NCI-H2081 (cell line): ENCODE results near the gene BCLAF3.
A peak's percentile ranks its signal among the peaks of the same experiment; 100 is the strongest.

Source experiments
- DNase-seq, 2 experiments: peaks; one replicate each; lab custom pipeline; 2025; lab: John Stamatoyannopoulos, UW

Gene BCLAF3

DNA sequence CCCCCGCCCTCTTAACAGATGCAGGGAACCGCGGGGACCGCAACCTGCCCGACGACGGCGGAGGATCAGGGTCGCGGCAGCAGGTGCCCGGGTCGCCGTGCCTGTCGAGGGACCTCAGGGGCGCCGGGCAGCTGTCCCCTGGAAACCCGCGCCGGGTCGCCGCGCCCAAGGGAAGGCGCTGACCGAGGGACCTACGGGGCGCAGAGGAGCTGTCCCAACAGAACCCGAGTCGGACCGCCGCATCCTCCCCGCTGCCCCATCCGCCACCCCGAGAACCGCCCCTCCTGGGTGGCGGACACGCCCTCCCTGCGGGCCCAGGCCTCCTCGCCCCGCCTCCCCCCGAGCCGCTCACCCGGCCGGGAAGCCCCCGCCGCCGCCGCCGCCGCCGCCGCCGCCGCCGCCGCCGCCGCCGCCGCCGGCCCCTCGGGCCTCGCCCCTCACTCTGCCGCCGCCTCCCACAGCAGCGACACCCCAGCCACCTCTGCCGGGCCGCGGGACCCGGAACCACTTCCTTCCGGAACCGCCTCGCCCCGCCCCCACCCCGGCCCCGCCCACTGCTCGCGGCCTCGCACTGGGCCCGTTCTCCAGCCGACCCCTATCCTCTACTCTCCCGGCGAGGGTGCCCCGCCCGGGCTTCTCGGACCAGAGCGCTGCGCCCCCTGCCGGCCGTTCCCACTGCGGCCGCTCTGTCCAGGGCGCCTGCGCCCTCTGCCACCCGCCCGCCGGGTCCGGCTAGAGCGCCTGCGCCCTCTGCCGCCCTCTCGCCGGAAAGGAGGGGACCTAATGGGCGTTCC lies at the start of gene BCLAF3:
Gene BCLAF3 (minus strand): TSS at position 506 of the 794 bp plus-strand sequence. CDS start 20,797 bp downstream, outside the sequence.
- peak; percentile 90 to 92 for DNase-seq

- DNase-seq = no peak
Measured at GRCh38 chrX:20038966-20039365, 48.1 kb upstream of the BCLAF3 start.

GRCh38 chrX:20037186-20037585 lies 46.3 kb upstream of the BCLAF3 start:
- no peak for DNase-seq

GRCh38 chrX:20032201-20032600 lies 41.3 kb upstream of the BCLAF3 start:
- no peak for DNase-seq

- no peak for DNase-seq
Measured at GRCh38 chrX:20029728-20030127, 38.9 kb upstream of the BCLAF3 start.

- no peak for DNase-seq
Measured at GRCh38 chrX:20028588-20028987, 37.7 kb upstream of the BCLAF3 start.

DNA sequence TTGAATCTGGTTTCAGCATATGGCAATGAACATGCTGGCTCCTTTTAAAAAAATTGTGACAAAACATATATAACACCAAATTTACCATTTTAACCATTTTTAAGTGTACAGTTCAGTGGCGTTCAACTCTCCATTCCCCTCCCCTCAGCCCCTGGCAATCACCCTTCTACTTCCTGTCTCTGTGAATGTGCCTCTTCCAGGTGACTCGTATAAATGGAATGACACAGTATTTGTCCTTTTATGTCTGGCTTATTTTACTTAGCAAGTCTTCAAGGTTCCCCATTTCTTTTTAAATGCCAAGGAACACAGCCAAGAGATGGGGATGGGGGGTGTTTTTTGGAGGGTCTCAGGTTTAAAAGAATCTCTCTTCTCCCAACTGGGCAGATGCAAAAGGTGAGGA lies 35.4 kb upstream of the BCLAF3 start:
- no peak for DNase-seq

DNA sequence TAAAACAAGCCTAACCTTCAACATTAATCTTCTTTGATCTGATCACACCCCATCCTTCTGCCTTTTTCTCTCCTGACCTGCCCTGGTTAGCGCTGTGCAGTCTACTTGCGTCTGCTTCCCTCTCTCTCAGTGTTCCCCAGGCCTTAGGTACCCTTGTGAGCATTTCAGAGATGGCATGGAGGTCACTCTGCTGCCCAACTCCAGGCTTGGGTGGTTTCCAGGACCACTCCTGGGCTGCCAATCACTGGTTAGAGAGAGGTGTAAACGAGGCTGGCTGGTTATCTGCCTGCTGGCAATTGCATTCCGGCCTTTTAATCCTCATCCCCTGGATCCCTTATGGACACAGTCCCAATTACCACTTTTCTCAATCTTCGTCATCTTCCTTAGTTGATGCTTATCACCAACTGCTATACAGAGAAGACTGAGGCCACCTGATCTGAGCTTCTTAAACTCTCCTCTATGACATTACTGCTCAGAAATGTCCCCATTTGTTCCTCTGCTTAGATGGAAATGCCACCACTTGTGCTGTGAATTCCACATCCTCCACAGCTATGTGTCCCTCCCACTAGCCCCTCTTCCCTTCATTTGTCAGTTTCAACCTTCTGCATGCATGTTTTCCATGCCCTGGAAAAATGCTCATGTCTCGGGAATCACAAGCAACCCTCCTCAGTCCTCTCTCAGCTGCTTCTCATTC lies 29.0 kb upstream of the BCLAF3 start:
- DNase-seq = no peak

DNA sequence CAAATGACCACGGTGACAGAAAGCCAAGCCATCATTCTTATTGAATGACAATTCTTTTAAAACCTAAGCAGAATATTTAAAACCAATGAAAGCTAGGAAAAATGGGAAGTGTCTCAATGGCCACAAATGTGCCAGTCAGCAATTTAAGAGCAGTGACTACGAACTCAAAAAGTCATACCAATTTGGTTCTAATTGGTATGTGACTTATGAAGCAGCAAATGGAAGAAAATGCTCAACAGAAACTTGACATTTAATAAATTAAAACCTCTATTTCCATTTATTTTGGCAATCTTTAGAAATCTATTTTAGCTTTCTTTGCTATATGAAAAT lies 25.7 kb upstream of the BCLAF3 start:
- DNase-seq = no peak

DNA sequence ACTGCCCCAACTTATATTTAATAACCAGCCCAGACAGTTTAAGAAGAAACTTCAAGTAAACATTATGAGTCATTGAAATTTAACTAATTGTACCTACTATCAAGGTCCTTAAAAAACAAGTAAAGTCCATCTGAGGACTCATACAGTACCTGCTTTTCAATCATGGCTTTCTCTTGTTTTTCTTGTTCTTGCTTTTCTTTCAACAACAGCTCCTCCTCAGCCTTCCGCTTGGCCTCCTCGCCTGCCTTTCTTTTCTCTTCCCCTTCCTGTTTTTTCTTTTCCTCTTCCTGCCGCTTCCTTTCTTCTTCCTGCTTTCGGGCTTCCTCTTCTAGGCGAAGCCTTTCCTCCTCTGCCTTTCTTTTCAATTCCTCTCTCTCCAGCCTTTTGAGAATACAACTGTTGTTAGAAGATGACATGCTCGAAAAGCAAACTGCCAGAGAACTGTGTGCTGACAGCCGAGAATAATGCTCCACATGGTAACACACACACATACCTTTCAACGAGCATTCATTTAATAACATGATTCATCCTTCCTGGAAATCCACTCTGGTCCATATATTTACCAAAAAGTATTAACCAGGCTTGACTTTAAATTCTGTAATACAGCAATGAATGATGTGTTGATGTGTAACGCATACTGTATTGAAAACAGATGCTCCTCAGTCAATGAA lies 25.2 kb upstream of the BCLAF3 start:
- no peak for DNase-seq

GRCh38 chrX:20015422-20015821 lies 24.6 kb upstream of the BCLAF3 start:
- no peak for DNase-seq

GRCh38 chrX:20011608-20012007 lies 20.7 kb upstream of the BCLAF3 start:
- DNase-seq = no peak

DNA sequence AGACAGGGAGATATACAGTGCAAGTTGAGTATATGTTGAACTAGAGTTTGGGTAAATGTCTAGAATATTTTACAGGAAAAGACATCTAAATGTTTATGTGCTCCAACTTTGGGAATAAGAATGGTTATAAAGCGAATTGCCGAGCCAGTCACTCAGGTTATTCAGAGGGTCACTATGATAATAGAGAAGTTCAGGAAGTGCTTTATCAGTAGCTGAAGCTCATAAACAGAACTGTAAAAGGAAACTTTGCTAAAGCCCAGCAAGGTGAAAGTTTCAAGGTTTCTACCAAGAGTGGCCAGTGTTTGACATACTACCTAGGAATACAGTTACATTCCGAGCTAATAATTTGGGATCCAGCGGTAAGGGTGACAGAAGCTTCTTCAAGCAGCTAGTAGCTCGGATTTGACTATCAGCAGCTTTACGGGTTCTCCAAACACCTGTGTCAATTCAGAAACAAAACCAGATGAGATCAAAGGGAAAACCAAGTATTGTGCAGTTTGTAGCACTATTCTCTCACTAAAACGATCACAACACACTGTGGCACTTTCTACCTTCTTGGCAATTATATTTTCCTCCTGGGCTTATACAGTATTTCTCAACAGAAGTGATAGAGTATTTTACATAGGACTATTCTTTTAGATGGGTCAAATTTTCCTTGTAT lies 17.2 kb upstream of the BCLAF3 start:
- DNase-seq = no peak

- no peak for DNase-seq
Measured at GRCh38 chrX:20005883-20006282, 15.0 kb upstream of the BCLAF3 start.

GRCh38 chrX:20001588-20001987 lies 10.7 kb upstream of the BCLAF3 start:
- DNase-seq = peak in 1 of 2 experiments; percentile 30

- no peak for DNase-seq
Measured at GRCh38 chrX:19991350-19991718, 473 bp upstream of the BCLAF3 start.

- DNase-seq = peak in 1 of 2 experiments; percentile 41
Measured at GRCh38 chrX:19990151-19990555, 708 bp downstream of the BCLAF3 start.

GRCh38 chrX:19987856-19988255 lies 3.0 kb downstream of the BCLAF3 start:
- DNase-seq = no peak

GRCh38 chrX:19986531-19986930 lies 4.3 kb downstream of the BCLAF3 start:
- no peak for DNase-seq

DNA sequence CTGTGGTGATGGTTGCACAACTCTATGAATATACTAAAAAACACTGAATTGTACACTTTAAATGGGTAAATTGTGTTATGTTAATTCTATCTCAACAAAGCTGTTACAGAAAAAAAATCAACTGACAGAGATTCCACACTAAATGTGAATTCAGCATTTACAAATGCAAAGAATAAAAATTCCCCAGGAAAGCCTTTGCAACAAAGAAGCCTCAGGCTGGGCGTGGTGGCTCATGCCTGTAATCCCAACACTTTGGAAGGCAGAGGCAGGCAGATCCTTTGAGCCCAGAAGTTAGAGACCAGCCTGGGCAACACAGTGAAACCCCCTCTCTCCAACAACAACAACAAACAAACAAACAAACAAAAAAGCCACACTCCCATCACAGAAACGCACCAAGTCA lies 8.9 kb downstream of the BCLAF3 start:
- no peak for DNase-seq

DNA sequence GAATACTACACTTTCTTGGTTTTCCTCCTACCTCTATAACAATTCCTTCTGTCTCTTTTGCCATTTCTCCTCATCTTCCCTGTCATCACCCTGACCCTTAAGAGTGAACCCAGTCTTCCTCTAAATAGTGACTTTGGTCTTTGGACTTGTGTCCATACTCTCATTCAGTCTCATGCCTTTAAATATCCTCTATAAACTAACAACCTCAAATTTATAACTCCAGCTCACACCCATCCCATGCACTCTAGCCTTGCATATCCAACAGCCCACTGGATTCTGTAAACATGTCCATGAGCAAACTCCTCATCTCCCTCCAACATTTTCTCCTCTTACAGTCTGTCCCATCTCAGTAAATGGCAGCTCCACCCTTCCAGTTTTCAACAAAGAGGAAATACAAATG lies 15.0 kb downstream of the BCLAF3 start:
- no peak for DNase-seq

DNA sequence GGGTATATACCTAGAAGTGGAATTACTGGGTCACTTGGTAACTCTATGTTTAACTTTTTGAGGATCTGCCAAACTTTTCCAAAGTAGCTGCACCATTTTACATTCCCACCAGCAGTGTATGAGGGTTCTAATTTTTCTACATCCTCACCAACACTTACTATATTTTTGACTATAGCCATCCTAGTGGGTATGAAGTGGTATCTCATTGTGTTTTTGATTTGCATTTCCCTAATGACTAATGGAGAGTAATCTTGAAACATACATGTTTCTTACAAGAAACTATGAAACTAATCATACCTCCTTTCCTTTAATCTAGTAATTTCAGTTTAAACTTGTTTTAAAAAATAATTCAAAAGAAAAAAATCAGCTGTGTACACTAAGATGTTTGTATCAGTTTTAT lies 17.9 kb downstream of the BCLAF3 start:
- DNase-seq = no peak

DNA sequence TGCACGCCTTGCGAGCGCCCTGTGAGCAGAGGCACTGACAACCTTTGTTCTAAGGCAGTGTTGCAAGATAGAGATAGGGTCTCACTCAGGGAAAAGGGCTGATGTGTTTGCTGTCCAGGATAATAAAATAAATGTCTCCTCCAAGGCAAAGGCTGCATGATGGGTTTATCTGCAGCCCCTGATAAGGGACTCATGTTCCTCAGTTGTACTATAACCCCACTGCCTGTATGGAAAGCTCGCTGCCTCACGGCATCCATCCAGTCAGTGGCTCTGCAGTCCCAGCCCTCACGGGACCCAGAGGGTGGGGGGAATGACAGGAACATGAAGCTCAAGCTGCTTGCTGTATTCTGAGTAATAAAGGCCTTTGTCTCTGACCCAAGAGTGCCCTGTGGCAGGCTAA lies 22.6 kb downstream of the BCLAF3 start:
- no peak for DNase-seq
